ENCODE results near the gene CAMTA1. TPM values are rescaled to one million over a fixed set of nuclear protein-coding genes. Genes with fewer than 3 reads are reported as not detected.

The CAMTA1 gene
- total and polyA plus RNA-seq, 4 donors, result 48.1 to 140 (median 52.3) TPM

- H3K9me3 ChIP-seq (ENCODE audit: control insufficient read depth in 4 of 4, insufficient read depth in 3 of 4, low read length in 3 of 4), result peaks cover 0 to 2% (median under 1%) of the 10 kb centered on the region in 4 donors
- DNase-seq (no peak), ATAC-seq (ENCODE audit: insufficient read depth, low FRiP score) (no peak)
- 55 to 60% methylated on average over 11 of the region's 11 CpGs for WGBS, 2 donors
- H3K27me3 ChIP-seq (ENCODE audit: control insufficient read depth in 3 of 3, insufficient read depth in 3 of 3, low read length in 2 of 3), result peaks cover 0 to 2% (median 0%) of the 10 kb centered on the region in 3 donors
- TF ChIP-seq, protein P1, sequence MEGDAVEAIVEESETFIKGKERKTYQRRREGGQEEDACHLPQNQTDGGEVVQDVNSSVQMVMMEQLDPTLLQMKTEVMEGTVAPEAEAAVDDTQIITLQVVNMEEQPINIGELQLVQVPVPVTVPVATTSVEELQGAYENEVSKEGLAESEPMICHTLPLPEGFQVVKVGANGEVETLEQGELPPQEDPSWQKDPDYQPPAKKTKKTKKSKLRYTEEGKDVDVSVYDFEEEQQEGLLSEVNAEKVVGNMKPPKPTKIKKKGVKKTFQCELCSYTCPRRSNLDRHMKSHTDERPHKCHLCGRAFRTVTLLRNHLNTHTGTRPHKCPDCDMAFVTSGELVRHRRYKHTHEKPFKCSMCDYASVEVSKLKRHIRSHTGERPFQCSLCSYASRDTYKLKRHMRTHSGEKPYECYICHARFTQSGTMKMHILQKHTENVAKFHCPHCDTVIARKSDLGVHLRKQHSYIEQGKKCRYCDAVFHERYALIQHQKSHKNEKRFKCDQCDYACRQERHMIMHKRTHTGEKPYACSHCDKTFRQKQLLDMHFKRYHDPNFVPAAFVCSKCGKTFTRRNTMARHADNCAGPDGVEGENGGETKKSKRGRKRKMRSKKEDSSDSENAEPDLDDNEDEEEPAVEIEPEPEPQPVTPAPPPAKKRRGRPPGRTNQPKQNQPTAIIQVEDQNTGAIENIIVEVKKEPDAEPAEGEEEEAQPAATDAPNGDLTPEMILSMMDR (IDR thresholded peaks at IDR 0.05; ENCODE audit: control extremely low read depth, extremely low read depth), result no peak
- H3K36me3 ChIP-seq (ENCODE audit: control insufficient read depth in 4 of 4, insufficient read depth in 4 of 4, low read length in 4 of 4), result no peaks in the 10 kb centered on the region
- H3K9ac ChIP-seq (ENCODE audit: insufficient read depth in 1 of 2, low read length in 2 of 2), result no peak overlapping the region
- no peak overlapping the region for H3K27ac ChIP-seq (ENCODE audit: low read depth in 1 of 2, low read length in 1 of 2)
- H3K4me1 ChIP-seq (ENCODE audit: control insufficient read depth in 5 of 5, insufficient read depth in 5 of 5, low read length in 5 of 5), result peaks cover 0 to 45% (median 17%) of the 10 kb centered on the region in 5 donors
- H3K4me3 ChIP-seq, result no peak overlapping the region
These were observed 710.7 kb downstream of the CAMTA1 start for GRCh38 chr1:7495962-7496361.

GRCh38 chr1:7497107-7497637, 711.9 kb downstream of the CAMTA1 start:
- Histone ChIP-seq H3K36me3 (ENCODE audit: control insufficient read depth in 4 of 4, insufficient read depth in 4 of 4, low read length in 4 of 4) (no peaks in the 10 kb centered on the region), H3K27ac (ENCODE audit: low read depth in 1 of 2, low read length in 1 of 2) (no peak overlapping the region), H3K9ac (ENCODE audit: insufficient read depth in 1 of 2, low read length in 2 of 2) (no peak overlapping the region), H3K4me1 (ENCODE audit: control insufficient read depth in 5 of 5, insufficient read depth in 5 of 5, low read length in 5 of 5) (peaks cover 0 to 45% (median 13%) of the 10 kb centered on the region in 5 donors), H3K4me3 (no peak overlapping the region), H3K9me3 (ENCODE audit: control insufficient read depth in 4 of 4, insufficient read depth in 3 of 4, low read length in 3 of 4) (peaks cover 0 to 2% (median under 1%) of the 10 kb centered on the region in 4 donors), H3K27me3 (ENCODE audit: control insufficient read depth in 3 of 3, insufficient read depth in 3 of 3, low read length in 2 of 3) (peaks cover 0 to 2% (median 0%) of the 10 kb centered on the region in 3 donors)
- no peak for ATAC-seq (ENCODE audit: insufficient read depth, low FRiP score)
- TF ChIP-seq, protein P1 (IDR thresholded peaks at IDR 0.05; ENCODE audit: control extremely low read depth, extremely low read depth), result no peak
- no peak for DNase-seq
- 93 to 95% methylated on average over 12 of the region's 12 CpGs for WGBS, 2 donors

DNA sequence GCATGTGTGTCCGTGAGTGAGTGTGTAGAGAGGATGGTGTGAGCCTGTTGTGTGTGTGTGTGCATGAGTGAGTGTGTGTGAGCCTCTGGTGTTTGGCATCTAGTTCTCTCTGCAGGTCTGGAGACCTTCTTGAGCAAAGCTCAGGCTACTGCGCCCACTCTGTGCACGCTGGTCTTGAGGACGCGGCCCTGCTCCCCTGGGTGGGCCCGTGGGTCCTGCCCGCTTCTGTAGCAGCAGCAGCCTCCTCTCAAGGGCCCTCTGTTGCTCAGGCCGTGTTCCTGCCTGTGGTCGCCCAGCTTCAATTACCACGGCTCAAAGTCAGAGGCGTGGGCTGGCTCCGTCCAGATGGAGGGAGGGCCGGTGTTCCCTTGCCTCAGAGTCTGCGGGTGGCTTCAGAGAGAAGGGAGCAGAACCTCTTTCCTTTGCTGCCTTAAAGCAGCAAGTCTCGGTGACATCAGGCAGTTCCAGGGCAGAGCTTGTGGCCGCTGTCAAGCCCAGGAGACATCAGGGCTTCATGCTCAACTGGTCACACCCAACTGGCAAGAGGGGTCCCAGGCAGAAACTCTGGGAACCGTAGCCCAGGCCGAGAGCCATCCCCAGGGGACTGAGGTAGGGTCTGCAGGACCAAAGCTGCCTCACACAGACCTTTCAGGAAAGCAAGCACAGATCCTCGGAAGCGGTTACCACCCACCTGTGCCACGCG, 715.3 kb downstream of the CAMTA1 start:
- ATAC-seq (ENCODE audit: insufficient read depth, low FRiP score) (no peak), DNase-seq (no peak)
- Histone ChIP-seq H3K27ac (ENCODE audit: low read depth in 1 of 2, low read length in 1 of 2) (no peak overlapping the region), H3K4me1 (ENCODE audit: control insufficient read depth in 5 of 5, insufficient read depth in 5 of 5, low read length in 5 of 5) (peaks cover 0 to 36% (median 4%) of the 10 kb centered on the region in 5 donors), H3K27me3 (ENCODE audit: control insufficient read depth in 3 of 3, insufficient read depth in 3 of 3, low read length in 2 of 3) (no peaks in the 10 kb centered on the region), H3K9me3 (ENCODE audit: control insufficient read depth in 4 of 4, insufficient read depth in 3 of 4, low read length in 3 of 4) (peaks cover 0 to 2% (median under 1%) of the 10 kb centered on the region in 4 donors), H3K36me3 (ENCODE audit: control insufficient read depth in 4 of 4, insufficient read depth in 4 of 4, low read length in 4 of 4) (no peaks in the 10 kb centered on the region), H3K9ac (ENCODE audit: insufficient read depth in 1 of 2, low read length in 2 of 2) (no peak overlapping the region), H3K4me3 (no peak overlapping the region)
- TF ChIP-seq, protein P1 (IDR thresholded peaks at IDR 0.05; ENCODE audit: control extremely low read depth, extremely low read depth), result no peak
- WGBS, 2 donors, result 92 to 95% methylated on average over 21 to 22 of the region's 22 CpGs

Measured in lung (tissue), 12 donors.